Upper lobe of left lung (tissue), 6 donors: ENCODE data around the gene RWDD2A. TPM values are rescaled to one million over a fixed set of nuclear protein-coding genes. Genes with fewer than 3 reads are reported as not detected.
A peak's percentile ranks its signal among the peaks of the same experiment; 100 is the strongest.

ENCODE experiments used
- ATAC-seq, 2 donors: fragments of 200-7000 bp; cut with Tn5 transposase; one replicate each; pipeline ENCODE4 v1.9.1; 2022; ENCODE audit warnings: mild to moderate bottlenecking in 2 of 2, moderate library complexity in 2 of 2; ENCODE audit not compliant: low FRiP score in 2 of 2
- DNase-seq, 2 donors: peaks; one replicate each; pipeline ENCODE4 v3.0.0-alpha.2; 2019 to 2020
- H3K27ac ChIP-seq, 4 donors: fragments of 200-600 bp; sonication (generic); one replicate each; pipeline ENCODE4 v1.5.1; 2016 to 2019
- H3K27me3 ChIP-seq, 4 donors: fragments of 200-600 bp; sonication (generic); one replicate each; pipeline ENCODE4 v1.5.1; 2017 to 2019
- H3K36me3 ChIP-seq, 4 donors: fragments of 200-600 bp; sonication (generic); one replicate each; pipeline ENCODE4 v1.5.1; 2016 to 2019
- H3K4me1 ChIP-seq, 4 donors: fragments of 200-600 bp; sonication (generic); one replicate each; pipeline ENCODE4 v1.5.1; 2018 to 2019
- H3K4me3 ChIP-seq, 4 donors: fragments of 200-600 bp; sonication (generic); one replicate each; pipeline ENCODE4 v1.5.1; 2017 to 2019; ENCODE audit warnings: mild to moderate bottlenecking in 2 of 4, moderate library complexity in 1 of 4
- H3K9me3 ChIP-seq, 4 donors: fragments of 200-600 bp; sonication (generic); one replicate each; pipeline ENCODE4 v1.5.1; 2018 to 2019
- CTCF ChIP-seq, 6 experiments: fragments of 450-650 bp in 4 of 6; fragments of 200-600 bp in 2 of 6; sonication (generic) in 2 of 6; IDR thresholded peaks; one replicate each; pipeline ENCODE4 v1.5.1; 2016 to 2019; ENCODE audit warnings: antibody characterized with exemption in 6 of 6
- EP300 ChIP-seq, 4 donors: sonication (generic); formaldehyde crosslinking; IDR thresholded peaks; one replicate each; pipeline ENCODE4 v1.5.1; 2017; ENCODE audit warnings: antibody characterized with exemption in 4 of 4, control low read depth in 2 of 4
- POLR2A ChIP-seq, 4 donors: fragments of 450-650 bp; IDR thresholded peaks; one replicate each; pipeline ENCODE4 v1.5.1; 2016 to 2017; ENCODE audit warnings: antibody characterized with exemption in 4 of 4, mild to moderate bottlenecking in 2 of 4
- POLR2AphosphoS5 ChIP-seq, 2 donors: sonication (generic); formaldehyde crosslinking; IDR thresholded peaks; one replicate each; pipeline ENCODE4 v1.5.1; 2017; ENCODE audit warnings: antibody characterized with exemption in 2 of 2
- WGBS, 2 donors: methylation state at CpG; one replicate each; pipeline ENCODE4 v1.1.5; 2017 to 2018; 5-methylcytosine and 5-hydroxymethylcytosine counted together
- total RNA-seq, 6 donors: library from RNA; depleted of rRNA in 4 of 6; stranded (reverse); fragments of >200 nt in 4 of 6; gene quantifications; one replicate each; pipeline versions ENCODE4 v1.1.0 to v1.2.1, GENCODE V29; 2016 to 2021
- donor health status: DM: no; HTN: no; CAD: no; lungs with moderate emphysema.
- donor health status: DM: no; HTN: yes; CAD: no; lungs with severe emphysema.

The RWDD2A gene
- total RNA-seq, 6 donors from 2014 or later, result 2.3 to 5.2 (median 3.7) TPM

- Histone ChIP-seq H3K4me1 (peaks cover 0 to 4% (median under 1%) of the 10 kb centered on the region in 4 donors), H3K27ac (no peak overlapping the region), H3K9me3 (no peaks in the 10 kb centered on the region), H3K36me3 (no peaks in the 10 kb centered on the region), H3K27me3 (no peaks in the 10 kb centered on the region), H3K4me3 (no peak overlapping the region)
- peak in 1 of 2 donors; percentile 26 for ATAC-seq
- no peak for TF ChIP-seq POLR2AphosphoS5 (IDR thresholded peaks at IDR 0.05)
- TF ChIP-seq EP300 (IDR thresholded peaks at IDR 0.05), result no peak
- TF ChIP-seq POLR2A (IDR thresholded peaks at IDR 0.05), result no peak
- no peak for TF ChIP-seq CTCF (IDR thresholded peaks at IDR 0.05)
- 77 to 79% methylated on average over 2 of the region's 2 CpGs for WGBS, 2 donors
- no peak for DNase-seq
Observed at GRCh38 chr6:83199863-83200225, 6.7 kb downstream of the RWDD2A start.

DNA sequence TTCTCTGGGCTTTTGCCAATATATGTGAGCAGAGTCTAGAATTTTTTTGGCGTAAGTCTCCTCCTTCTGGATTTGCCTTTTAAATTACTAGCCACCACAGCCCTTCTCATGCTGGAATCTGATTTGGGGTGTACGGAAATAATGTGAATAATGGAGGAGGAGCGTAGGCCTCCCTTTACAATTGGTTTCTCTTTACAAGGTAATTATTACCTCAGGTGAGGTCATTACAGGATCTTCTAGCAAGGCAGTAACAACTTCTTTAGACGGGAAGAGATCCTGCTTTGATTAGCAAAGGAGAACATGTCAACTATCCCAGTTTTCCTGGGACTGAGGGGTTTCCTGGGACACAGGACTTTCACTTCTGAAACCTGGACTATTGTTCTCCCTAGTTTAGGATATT is 8.9 kb downstream of the RWDD2A start:
- Histone ChIP-seq H3K9me3 (no peaks in the 10 kb centered on the region), H3K27me3 (no peaks in the 10 kb centered on the region), H3K4me3 (no peak overlapping the region), H3K4me1 (no peaks in the 10 kb centered on the region), H3K27ac (no peak overlapping the region), H3K36me3 (no peaks in the 10 kb centered on the region)
- no peak for TF ChIP-seq POLR2A (IDR thresholded peaks at IDR 0.05)
- TF ChIP-seq EP300 (IDR thresholded peaks at IDR 0.05), result no peak
- no peak for TF ChIP-seq POLR2AphosphoS5 (IDR thresholded peaks at IDR 0.05)
- no peak for TF ChIP-seq CTCF (IDR thresholded peaks at IDR 0.05)
- 75 to 84% methylated on average over 4 of the region's 4 CpGs for WGBS, 2 donors
- ATAC-seq (no peak), DNase-seq (no peak)

GRCh38 chr6:83215131-83216047 is 22.2 kb downstream of the RWDD2A start:
- H3K9me3 ChIP-seq, result no peaks in the 10 kb centered on the region
- ATAC-seq, result peak; percentile 81 to 96
- 35 to 38% methylated on average over 7 of the region's 7 CpGs for WGBS, 2 donors
- H3K27ac ChIP-seq, result no peak overlapping the region
- TF ChIP-seq EP300 (IDR thresholded peaks at IDR 0.05) (no peak), CTCF (IDR thresholded peaks at IDR 0.05) (peak; percentile 34 to 71 (median 57))
- H3K27me3 ChIP-seq, result no peaks in the 10 kb centered on the region
- DNase-seq, result peak in 1 of 2 donors; percentile 51
- H3K4me3 ChIP-seq, result no peak overlapping the region
- H3K36me3 ChIP-seq, result no peaks in the 10 kb centered on the region
- no peaks in the 10 kb centered on the region for H3K4me1 ChIP-seq

DNA sequence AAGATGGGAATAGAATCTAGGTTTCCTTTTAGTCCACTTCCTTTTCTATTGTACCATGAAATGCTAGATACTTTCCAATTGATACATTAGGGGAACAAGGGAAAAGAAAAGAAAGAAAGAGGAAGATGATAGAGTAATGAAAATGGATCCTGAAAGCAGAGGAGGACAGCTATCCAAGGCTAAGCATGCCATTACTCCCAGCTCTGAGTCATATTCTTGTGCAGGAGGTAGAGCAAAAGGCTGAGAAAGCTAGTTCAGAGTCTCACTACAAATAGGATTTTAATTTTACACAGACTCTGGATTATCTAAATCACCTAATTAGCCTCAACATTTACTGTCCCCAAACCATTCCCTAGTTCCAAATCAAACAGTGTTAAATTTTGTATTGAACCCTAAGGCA is 23.6 kb downstream of the RWDD2A start:
- Histone ChIP-seq H3K27ac (no peak overlapping the region), H3K4me1 (no peaks in the 10 kb centered on the region), H3K27me3 (no peaks in the 10 kb centered on the region), H3K36me3 (no peaks in the 10 kb centered on the region), H3K9me3 (no peaks in the 10 kb centered on the region), H3K4me3 (no peak overlapping the region)
- TF ChIP-seq CTCF (IDR thresholded peaks at IDR 0.05) (no peak), EP300 (IDR thresholded peaks at IDR 0.05) (no peak), POLR2AphosphoS5 (IDR thresholded peaks at IDR 0.05) (no peak), POLR2A (IDR thresholded peaks at IDR 0.05) (no peak)
- ATAC-seq (no peak), DNase-seq (no peak)

GRCh38 chr6:83218646-83219045 is 25.5 kb downstream of the RWDD2A start:
- no peaks in the 10 kb centered on the region for H3K4me1 ChIP-seq
- DNase-seq (no peak), ATAC-seq (no peak)
- TF ChIP-seq CTCF (IDR thresholded peaks at IDR 0.05) (no peak), EP300 (IDR thresholded peaks at IDR 0.05) (no peak), POLR2A (IDR thresholded peaks at IDR 0.05) (no peak), POLR2AphosphoS5 (IDR thresholded peaks at IDR 0.05) (no peak)
- no peak overlapping the region for H3K4me3 ChIP-seq
- no peaks in the 10 kb centered on the region for H3K9me3 ChIP-seq
- no peaks in the 10 kb centered on the region for H3K36me3 ChIP-seq
- no peaks in the 10 kb centered on the region for H3K27me3 ChIP-seq
- no peak overlapping the region for H3K27ac ChIP-seq
- WGBS, 2 donors, result 55 to 57% methylated on average over 3 of the region's 3 CpGs
